Naive B cell (primary cell): ENCODE data around the gene BNIP3. TPM values are rescaled to one million over a fixed set of nuclear protein-coding genes. Genes with fewer than 3 reads are reported as not detected.
A peak's percentile ranks its signal among the peaks of the same experiment; 100 is the strongest.
"Not testable (repeated sequence)": the region's sequence is repeated elsewhere in the genome, so short reads cannot be mapped to it uniquely, and the experiment has no call there.

ENCODE experiments used
- ATAC-seq, 2 donors: fragments of 150-1000 bp; cut with Tn5 transposase; 2 replicates each; pipeline ENCODE4 v1.10.0; 2021; ENCODE audit warnings: low read depth in 2 of 2, mild to moderate bottlenecking in 2 of 2, moderate library complexity in 2 of 2
- DNase-seq: peaks from one replicate; pipeline ENCODE4 v3.0.0; 2022
- H3K27ac Mint-ChIP-seq, 6 donors: one replicate each; pipeline ENCODE4 v1.8.0; 2020 to 2022; ENCODE audit warnings: mild to moderate bottlenecking in 6 of 6, mixed read lengths in 6 of 6, moderate library complexity in 5 of 6, inconsistent platforms in 2 of 6
- H3K27me3 Mint-ChIP-seq, 3 donors: one replicate each; pipeline ENCODE4 v1.8.0; 2021 to 2022; ENCODE audit warnings: mixed read lengths in 3 of 3, mild to moderate bottlenecking in 1 of 3
- H3K36me3 Mint-ChIP-seq, 2 donors: one replicate each; pipeline ENCODE4 v1.8.0; 2020 to 2022; ENCODE audit warnings: mixed read lengths in 2 of 2, inconsistent platforms in 1 of 2, mild to moderate bottlenecking in 1 of 2
- H3K4me1 Mint-ChIP-seq, 3 donors: one replicate each; pipeline ENCODE4 v1.8.0; 2020 to 2022; ENCODE audit warnings: mixed read lengths in 3 of 3, inconsistent platforms in 1 of 3, mild to moderate bottlenecking in 1 of 3, moderate library complexity in 1 of 3
- H3K4me3 Mint-ChIP-seq, 8 donors: one replicate each; pipeline ENCODE4 v1.8.0; 2020 to 2022; ENCODE audit warnings: mild to moderate bottlenecking in 8 of 8, mixed read lengths in 8 of 8, moderate library complexity in 8 of 8, inconsistent platforms in 2 of 8
- H3K9me3 Mint-ChIP-seq, 7 donors: one replicate each; pipeline ENCODE4 v1.8.0; 2020 to 2022; ENCODE audit warnings: mixed read lengths in 7 of 7, mild to moderate bottlenecking in 5 of 7, inconsistent platforms in 2 of 7, moderate library complexity in 1 of 7
- polyA plus RNA-seq, 6 donors: library from polyadenylated mRNA; unstranded; fragments of 300-500 nt; fragmentation: Illumina TruSeq; gene quantifications; one replicate each; pipeline ENCODE4 v1.2.3, GENCODE V29; 2021; ENCODE audit warnings: low read depth in 6 of 6

Gene BNIP3
- polyA plus RNA-seq, 6 donors from 2014 or later: 7.0 to 13.5 (median 11.5) TPM

DNA sequence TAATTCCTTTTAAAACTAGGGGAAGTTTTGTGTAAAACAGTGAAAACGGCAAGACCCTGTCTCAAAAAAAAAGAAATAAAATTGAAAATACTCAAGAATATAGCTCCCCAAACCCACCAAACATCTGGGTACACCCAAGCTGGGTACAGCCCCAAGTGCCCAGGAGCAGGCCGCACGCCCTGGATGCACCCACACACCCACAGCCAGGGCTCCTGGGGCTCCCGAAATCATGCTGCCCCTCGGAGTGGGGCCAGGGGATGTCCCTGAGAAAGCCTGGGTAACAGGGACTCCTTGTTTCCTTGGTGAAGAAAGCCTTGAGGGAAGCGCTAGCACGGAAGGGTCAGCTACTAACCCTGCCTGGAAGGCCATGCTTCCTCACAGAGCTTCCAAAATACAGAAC, 10.1 kb downstream of the BNIP3 start:
- DNase-seq (no peak), ATAC-seq (no peak)
- peaks cover 10 to 18% of the 10 kb centered on the region in 2 donors for H3K36me3 Mint-ChIP-seq
- peak overlapping the region in 1 of 8 donors; percentile 24 for H3K4me3 Mint-ChIP-seq
- no peaks in the 10 kb centered on the region for H3K27me3 Mint-ChIP-seq
- H3K27ac Mint-ChIP-seq: no peak overlapping the region
- H3K4me1 Mint-ChIP-seq: peaks cover 3 to 17% (median 10%) of the 10 kb centered on the region in 3 donors
- H3K9me3 Mint-ChIP-seq: no peaks in the 10 kb centered on the region

- Mint-ChIP-seq H3K4me3 (no peak overlapping the region), H3K4me1 (peaks cover 3 to 14% (median 6%) of the 10 kb centered on the region in 3 donors), H3K9me3 (no peaks in the 10 kb centered on the region), H3K36me3 (peaks cover 10 to 18% of the 10 kb centered on the region in 2 donors), H3K27ac (no peak overlapping the region), H3K27me3 (no peaks in the 10 kb centered on the region)
- DNase-seq (no peak), ATAC-seq (no peak)
These were observed 10.8 kb downstream of the BNIP3 start for GRCh38 chr10:131970946-131971345.

GRCh38 chr10:131968949-131969348, 12.8 kb downstream of the BNIP3 start:
- H3K9me3 Mint-ChIP-seq: no peaks in the 10 kb centered on the region
- H3K27ac Mint-ChIP-seq: no peak overlapping the region
- DNase-seq: no peak
- H3K4me1 Mint-ChIP-seq: peaks cover 2 to 8% (median 4%) of the 10 kb centered on the region in 3 donors
- no peak for ATAC-seq
- peaks cover 10 to 18% of the 10 kb centered on the region in 2 donors for H3K36me3 Mint-ChIP-seq
- H3K27me3 Mint-ChIP-seq: no peaks in the 10 kb centered on the region
- H3K4me3 Mint-ChIP-seq: peak overlapping the region in 1 of 8 donors; percentile 33

DNA sequence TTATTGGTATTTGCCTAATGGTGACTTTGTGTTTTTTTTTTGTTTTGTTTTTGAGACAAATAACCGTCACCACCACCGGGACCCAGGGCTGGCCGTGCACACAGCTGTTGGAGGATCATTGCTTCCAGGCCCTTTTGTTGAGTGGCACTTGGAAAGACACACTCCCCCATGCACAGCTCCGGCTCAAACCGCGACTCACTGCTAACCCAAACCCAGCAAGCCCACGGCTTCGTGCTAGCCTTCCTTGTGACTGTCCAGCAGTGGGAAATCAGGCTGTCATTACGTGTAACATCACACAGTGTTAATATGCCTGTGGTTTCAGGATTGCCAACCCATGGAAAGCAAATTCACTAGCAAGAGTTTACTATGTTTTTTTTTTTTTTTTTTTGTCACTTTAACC, 17.4 kb downstream of the BNIP3 start:
- peaks cover 8 to 9% of the 10 kb centered on the region in 2 donors for H3K36me3 Mint-ChIP-seq
- no peak for DNase-seq
- no peaks in the 10 kb centered on the region for H3K4me1 Mint-ChIP-seq
- ATAC-seq: no peak
- H3K4me3 Mint-ChIP-seq: no peak overlapping the region
- H3K27me3 Mint-ChIP-seq: no peaks in the 10 kb centered on the region
- H3K9me3 Mint-ChIP-seq: no peaks in the 10 kb centered on the region
- no peak overlapping the region for H3K27ac Mint-ChIP-seq

- H3K9me3 Mint-ChIP-seq: no peaks in the 10 kb centered on the region
- DNase-seq (no peak), ATAC-seq (no peak)
- no peaks in the 10 kb centered on the region for H3K4me1 Mint-ChIP-seq
- no peak overlapping the region for H3K27ac Mint-ChIP-seq
- H3K27me3 Mint-ChIP-seq: no peaks in the 10 kb centered on the region
- peaks cover 5% of the 10 kb centered on the region in 2 donors for H3K36me3 Mint-ChIP-seq
- no peak overlapping the region for H3K4me3 Mint-ChIP-seq
These were observed 17.9 kb downstream of the BNIP3 start for GRCh38 chr10:131963811-131964210.

DNA sequence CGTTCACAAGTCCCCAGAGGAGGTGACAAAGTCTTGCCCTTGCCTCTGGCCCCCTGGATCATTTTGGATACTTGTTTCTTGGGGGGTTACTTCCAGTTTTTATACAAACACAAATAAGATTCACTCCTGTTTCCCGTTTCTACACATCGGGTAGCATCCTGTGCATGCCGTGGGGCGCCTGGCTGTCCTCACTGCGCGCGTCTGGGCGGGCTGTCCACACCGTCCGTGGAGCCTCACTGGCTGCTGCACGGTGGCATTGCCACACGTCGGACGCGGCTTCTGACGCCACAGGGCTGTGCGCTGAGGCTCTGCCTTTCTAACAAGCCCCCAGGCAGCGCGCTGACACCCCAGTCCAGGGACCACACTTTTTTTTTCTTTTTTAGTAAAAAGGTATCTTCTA, 18.4 kb downstream of the BNIP3 start:
- H3K27ac Mint-ChIP-seq: no peak overlapping the region
- no peaks in the 10 kb centered on the region for H3K4me1 Mint-ChIP-seq
- no peaks in the 10 kb centered on the region for H3K9me3 Mint-ChIP-seq
- no peak overlapping the region for H3K4me3 Mint-ChIP-seq
- ATAC-seq (no peak), DNase-seq (no peak)
- no peaks in the 10 kb centered on the region for H3K27me3 Mint-ChIP-seq
- H3K36me3 Mint-ChIP-seq: peaks cover 0 to under 1% of the 10 kb centered on the region in 2 donors

DNA sequence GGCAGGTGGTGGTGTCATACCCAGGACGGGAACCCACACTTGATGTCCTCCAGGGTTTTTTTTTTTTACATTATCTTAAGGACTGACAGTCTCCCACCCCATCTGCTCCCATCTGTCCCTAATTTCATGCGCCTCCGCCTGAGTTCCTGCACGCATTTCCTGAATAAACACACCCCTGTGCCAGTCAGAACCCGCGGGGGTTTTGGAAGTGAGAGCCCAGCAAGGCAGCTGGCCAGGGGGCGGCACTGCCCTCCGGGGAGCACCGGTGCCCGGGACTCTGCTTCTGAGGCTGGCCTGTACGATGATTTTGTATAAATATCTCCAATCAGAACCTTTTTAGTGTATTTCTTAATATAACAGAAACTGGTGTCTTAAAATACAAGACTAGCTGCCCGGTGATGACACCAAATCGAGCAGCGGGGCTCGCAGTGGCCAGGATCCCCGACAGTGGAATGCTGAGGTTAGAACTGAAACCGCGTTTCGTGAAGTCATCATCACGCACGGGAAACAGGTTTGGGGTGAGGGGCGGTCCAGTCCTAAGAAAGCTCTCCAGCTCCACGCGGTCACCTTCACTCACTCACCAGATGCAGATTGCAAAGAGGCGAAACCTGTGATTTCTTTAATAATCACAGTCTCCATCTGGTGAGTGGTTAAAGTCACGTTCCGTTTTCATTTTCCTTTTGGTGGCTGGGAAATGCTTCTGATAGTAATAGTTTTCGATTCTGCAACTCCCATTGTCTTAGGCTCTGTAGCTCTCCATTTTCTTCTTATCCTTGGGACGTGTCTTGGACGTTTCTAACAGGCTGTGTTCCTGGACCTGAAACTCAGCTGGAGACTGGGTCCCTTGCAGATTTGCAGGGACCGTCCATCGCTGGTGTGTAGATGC, 19.7 kb downstream of the BNIP3 start:
- DNase-seq (no peak), ATAC-seq (no peak)
- Mint-ChIP-seq H3K27me3 (no peaks in the 10 kb centered on the region), H3K27ac (peak overlapping the region in 1 of 6 donors; percentile 70), H3K36me3 (no peaks in the 10 kb centered on the region), H3K4me1 (no peaks in the 10 kb centered on the region), H3K4me3 (peak overlapping the region in 2 of 8 donors; percentile 54 to 57), H3K9me3 (no peaks in the 10 kb centered on the region)

DNA sequence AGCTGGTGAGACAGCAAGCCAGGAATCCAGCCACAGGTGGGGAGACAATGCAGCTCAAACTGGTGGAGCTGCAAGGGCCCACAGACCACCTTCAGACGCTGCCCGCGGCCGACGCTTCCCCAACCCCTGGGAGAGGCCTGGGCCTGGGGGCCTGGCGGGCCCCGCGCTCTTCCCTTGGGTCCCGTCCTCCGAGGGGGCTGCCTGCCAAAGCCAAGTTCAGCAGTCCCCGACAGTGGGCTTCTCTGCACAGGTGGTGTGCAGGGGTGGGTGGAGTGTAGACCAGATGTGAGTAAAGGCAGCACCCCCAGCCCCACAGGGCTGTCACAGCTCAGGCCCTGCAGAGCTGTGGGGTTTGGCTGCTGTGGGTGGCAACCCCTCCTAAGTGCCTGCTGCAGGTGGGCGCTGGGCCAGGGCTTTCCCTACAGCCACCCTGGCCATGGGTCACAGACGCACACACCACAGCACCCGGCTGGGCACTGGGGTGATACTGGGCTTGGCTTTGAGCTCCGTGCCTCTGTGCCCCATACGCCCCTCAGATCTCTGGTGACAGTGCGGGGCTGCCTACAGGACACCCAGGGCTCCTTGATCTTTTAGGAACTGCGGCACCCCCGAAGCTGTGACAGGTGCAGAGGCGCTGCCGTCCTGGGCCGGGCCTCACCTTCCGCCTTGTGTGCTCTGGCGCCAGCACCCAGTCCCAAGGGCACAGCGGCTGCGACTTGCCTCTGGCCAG, 20.5 kb downstream of the BNIP3 start:
- no peak overlapping the region for H3K4me3 Mint-ChIP-seq
- ATAC-seq (no peak), DNase-seq (no peak)
- no peaks in the 10 kb centered on the region for H3K9me3 Mint-ChIP-seq
- H3K36me3 Mint-ChIP-seq: peaks cover 0 to 1% of the 10 kb centered on the region in 2 donors
- H3K27me3 Mint-ChIP-seq: no peaks in the 10 kb centered on the region
- H3K4me1 Mint-ChIP-seq: no peaks in the 10 kb centered on the region
- peak overlapping the region in 2 of 6 donors; percentile 29 to 68 for H3K27ac Mint-ChIP-seq

DNA sequence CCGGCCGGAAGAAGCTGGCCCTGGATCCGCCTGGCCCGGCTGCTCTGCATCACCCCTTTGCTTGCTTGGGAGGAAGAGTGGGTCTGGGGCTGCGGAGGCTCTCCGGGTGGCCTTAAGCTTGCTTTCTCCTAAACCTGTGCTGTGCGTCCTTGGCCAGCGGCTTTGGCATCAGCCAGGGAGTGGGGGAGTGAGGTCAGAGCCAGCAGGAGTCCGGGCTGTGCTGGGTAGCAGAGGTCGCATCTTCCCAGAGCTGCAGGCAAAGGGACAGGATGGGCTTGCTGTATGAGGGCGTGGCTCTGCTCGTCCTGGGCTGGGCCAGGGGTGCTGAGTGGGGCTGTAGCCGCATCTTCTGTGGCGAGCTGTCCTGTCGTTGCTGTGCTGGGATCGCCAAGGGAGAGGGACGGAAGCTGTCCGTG, 21.1 kb downstream of the BNIP3 start:
- H3K27me3 Mint-ChIP-seq: no peaks in the 10 kb centered on the region
- ATAC-seq (no peak), DNase-seq (no peak)
- H3K36me3 Mint-ChIP-seq: peaks cover 2 to 7% of the 10 kb centered on the region in 2 donors
- H3K9me3 Mint-ChIP-seq: no peaks in the 10 kb centered on the region
- H3K4me1 Mint-ChIP-seq: no peaks in the 10 kb centered on the region
- H3K4me3 Mint-ChIP-seq: no peak overlapping the region
- H3K27ac Mint-ChIP-seq: no peak overlapping the region

DNA sequence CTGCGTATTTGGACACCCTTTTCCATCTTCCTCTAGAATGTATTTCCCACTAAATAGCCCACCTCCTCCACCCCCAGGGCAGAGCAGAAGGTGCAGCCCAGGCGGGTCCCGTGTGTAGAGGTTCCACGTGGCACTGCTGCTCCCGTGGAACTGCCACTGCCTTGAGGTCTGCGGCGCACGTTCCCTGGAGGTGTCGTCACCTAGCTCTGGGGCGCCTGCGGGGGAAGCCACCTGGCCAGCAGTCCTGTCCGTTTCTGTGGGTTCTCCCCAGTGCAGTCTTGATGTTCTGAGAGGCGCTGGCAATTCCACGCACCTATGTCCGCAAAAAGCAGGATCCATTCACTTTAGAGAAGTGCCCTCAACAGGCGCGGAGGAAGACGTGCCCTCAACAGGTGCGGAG, 21.9 kb downstream of the BNIP3 start:
- DNase-seq (no peak), ATAC-seq (no peak)
- no peak overlapping the region for H3K4me3 Mint-ChIP-seq
- peaks cover 10% of the 10 kb centered on the region in 2 donors for H3K36me3 Mint-ChIP-seq
- no peaks in the 10 kb centered on the region for H3K4me1 Mint-ChIP-seq
- no peaks in the 10 kb centered on the region for H3K9me3 Mint-ChIP-seq
- no peaks in the 10 kb centered on the region for H3K27me3 Mint-ChIP-seq
- no peak overlapping the region for H3K27ac Mint-ChIP-seq

- Mint-ChIP-seq H3K9me3 (no peaks in the 10 kb centered on the region), H3K27ac (no peak overlapping the region), H3K4me1 (peaks cover 0 to 4% (median 4%) of the 10 kb centered on the region in 3 donors), H3K4me3 (no peak overlapping the region), H3K27me3 (no peaks in the 10 kb centered on the region), H3K36me3 (peaks cover 10 to 18% of the 10 kb centered on the region in 2 donors)
- ATAC-seq (no peak), DNase-seq (no peak)
These were observed 26.0 kb downstream of the BNIP3 start for GRCh38 chr10:131955591-131956340.

DNA sequence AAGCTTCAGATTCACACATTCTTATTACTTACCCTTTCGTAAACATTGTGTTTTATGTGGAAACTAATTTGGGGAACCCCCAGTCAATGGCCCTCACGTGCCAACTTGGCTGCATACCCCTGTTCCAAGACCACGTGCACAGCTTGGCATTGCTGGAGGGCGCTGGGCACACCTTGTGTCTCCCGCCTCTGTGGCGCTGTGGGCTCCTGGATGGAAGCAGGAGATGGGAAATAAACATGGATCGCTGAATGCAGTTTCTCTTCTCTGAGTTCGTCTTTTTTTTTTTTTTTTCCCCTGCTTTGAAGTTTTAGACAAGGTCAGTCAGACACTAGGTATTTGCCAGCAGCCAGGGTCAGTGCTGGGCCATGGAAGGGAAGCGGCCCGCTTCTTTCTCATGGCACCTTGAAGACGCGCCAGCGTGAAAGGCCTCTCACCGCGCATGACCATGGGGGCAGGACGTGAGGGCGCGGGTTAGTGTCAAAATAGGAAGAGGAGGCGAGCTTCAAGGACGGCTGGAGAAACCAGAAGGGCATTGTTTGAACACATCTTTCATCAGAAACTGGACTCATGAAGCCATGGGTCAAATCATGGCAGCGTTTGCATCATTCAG, 27.3 kb downstream of the BNIP3 start:
- Mint-ChIP-seq H3K27me3 (no peaks in the 10 kb centered on the region), H3K4me3 (no peak overlapping the region), H3K27ac (peak overlapping the region in 1 of 6 donors; percentile 56), H3K4me1 (peaks cover 0 to 4% (median 4%) of the 10 kb centered on the region in 3 donors), H3K36me3 (peaks cover 10 to 18% of the 10 kb centered on the region in 2 donors), H3K9me3 (no peaks in the 10 kb centered on the region)
- no peak for ATAC-seq
- DNase-seq: no peak

GRCh38 chr10:131949908-131950307, 31.8 kb downstream of the BNIP3 start:
- H3K4me1 Mint-ChIP-seq, DNase-seq, H3K27ac Mint-ChIP-seq, ATAC-seq, H3K4me3 Mint-ChIP-seq, H3K27me3 Mint-ChIP-seq, H3K9me3 Mint-ChIP-seq: not testable (repeated sequence)
- peaks cover 26 to 29% of the 10 kb centered on the region in 2 donors for H3K36me3 Mint-ChIP-seq
